Esophagus squamous epithelium (tissue), 5 donors: Measurements from ENCODE around the gene RERGL. TPM values are rescaled to one million over a fixed set of nuclear protein-coding genes. Genes with fewer than 3 reads are reported as not detected.
"Not testable (repeated sequence)": the region's sequence is repeated elsewhere in the genome, so short reads cannot be mapped to it uniquely, and the experiment has no call there.

Source experiments
- DNase-seq: peaks from one replicate; lab custom pipeline; 2025; lab: John Stamatoyannopoulos, UW
- H3K27ac ChIP-seq, 4 donors: fragments of 200-600 bp; sonication (generic); one replicate each; pipeline ENCODE4 v1.5.1; 2016 to 2019; ENCODE audit warnings: mild to moderate bottlenecking in 1 of 4
- H3K27me3 ChIP-seq, 4 donors: fragments of 200-600 bp; sonication (generic); 1 replicate in 3 of 4; 2 replicates in 1 of 4; pipeline versions ENCODE4 v1.5.1 to v1.6.0; 2017 to 2021; ENCODE audit warnings: antibody characterized with exemption in 1 of 4
- H3K36me3 ChIP-seq, 3 donors: fragments of 200-600 bp; sonication (generic); one replicate each; pipeline ENCODE4 v1.5.1; 2016 to 2019
- H3K4me1 ChIP-seq, 3 donors: fragments of 200-600 bp; sonication (generic); one replicate each; pipeline ENCODE4 v1.5.1; 2017 to 2019
- H3K4me3 ChIP-seq, 4 donors: fragments of 200-600 bp; sonication (generic); 1 replicate in 3 of 4; 2 replicates in 1 of 4; pipeline ENCODE4 v1.5.1; 2016 to 2019; ENCODE audit warnings: mild to moderate bottlenecking in 2 of 4, moderate library complexity in 1 of 4
- H3K9me3 ChIP-seq, 3 donors: fragments of 200-600 bp; sonication (generic); one replicate each; pipeline ENCODE4 v1.5.1; 2016 to 2019
- POLR2A ChIP-seq, 4 donors: fragments of 450-650 bp; IDR thresholded peaks; one replicate each; pipeline ENCODE4 v1.6.1; 2017; ENCODE audit warnings: antibody characterized with exemption in 4 of 4, mild to moderate bottlenecking in 4 of 4, moderate library complexity in 3 of 4
- WGBS, 2 donors: methylation state at CpG; one replicate each; pipeline ENCODE4 v1.1.5; 2018; 5-methylcytosine and 5-hydroxymethylcytosine counted together
- intact Hi-C: fragments of 100-400 bp; cut with DNase I; formaldehyde crosslinking; loops from one replicate; pipeline ENCODE4 v1.15.0; 2022
- total RNA-seq, 4 donors: library from RNA; depleted of rRNA; stranded (reverse); fragments of >200 nt; gene quantifications; one replicate each; pipeline ENCODE4 v1.1.0, GENCODE V29; 2016
- TF ChIP-seq, protein P1 (sequence below), 6 experiments: fragments of 450-650 bp in 4 of 6; fragments of 200-600 bp in 2 of 6; sonication (generic) in 2 of 6; IDR thresholded peaks; one replicate each; pipeline ENCODE4 v1.5.1; 2016 to 2019; ENCODE audit warnings: antibody characterized with exemption in 6 of 6, mild to moderate bottlenecking in 4 of 6, moderate library complexity in 4 of 6
- donor health status: DM: yes; HTN: yes; CAD: no.

Gene RERGL
- total RNA-seq, 4 donors from 2014 or later = 0.48 to 6.0 (median 4.4) TPM; not detected in 1

DNA sequence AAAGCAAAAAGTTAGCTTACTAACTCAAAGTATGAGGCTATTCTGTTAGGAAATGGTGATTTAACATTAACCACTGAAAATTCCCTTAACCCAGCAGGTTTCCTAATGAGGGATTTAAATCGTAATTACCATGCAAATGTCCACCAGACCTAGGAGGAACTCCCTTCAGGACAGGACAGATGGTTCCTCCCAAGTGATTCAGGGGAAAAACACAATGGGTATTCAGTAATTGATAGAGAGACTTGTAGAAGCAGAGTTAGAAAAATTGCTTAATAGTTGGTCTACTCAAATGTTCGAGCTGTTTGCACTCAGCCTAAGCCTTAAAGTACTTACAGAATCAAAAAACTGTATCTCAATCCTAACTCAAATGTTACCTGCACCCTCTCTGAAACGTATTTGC, 21.6 kb downstream of the RERGL start:
- no peaks in the 10 kb centered on the region for H3K9me3 ChIP-seq
- H3K4me1 ChIP-seq = no peaks in the 10 kb centered on the region
- no peaks in the 10 kb centered on the region for H3K27me3 ChIP-seq
- H3K4me3 ChIP-seq = no peak overlapping the region
- no peak for TF ChIP-seq POLR2A (IDR thresholded peaks at IDR 0.05)
- TF ChIP-seq, protein P1, sequence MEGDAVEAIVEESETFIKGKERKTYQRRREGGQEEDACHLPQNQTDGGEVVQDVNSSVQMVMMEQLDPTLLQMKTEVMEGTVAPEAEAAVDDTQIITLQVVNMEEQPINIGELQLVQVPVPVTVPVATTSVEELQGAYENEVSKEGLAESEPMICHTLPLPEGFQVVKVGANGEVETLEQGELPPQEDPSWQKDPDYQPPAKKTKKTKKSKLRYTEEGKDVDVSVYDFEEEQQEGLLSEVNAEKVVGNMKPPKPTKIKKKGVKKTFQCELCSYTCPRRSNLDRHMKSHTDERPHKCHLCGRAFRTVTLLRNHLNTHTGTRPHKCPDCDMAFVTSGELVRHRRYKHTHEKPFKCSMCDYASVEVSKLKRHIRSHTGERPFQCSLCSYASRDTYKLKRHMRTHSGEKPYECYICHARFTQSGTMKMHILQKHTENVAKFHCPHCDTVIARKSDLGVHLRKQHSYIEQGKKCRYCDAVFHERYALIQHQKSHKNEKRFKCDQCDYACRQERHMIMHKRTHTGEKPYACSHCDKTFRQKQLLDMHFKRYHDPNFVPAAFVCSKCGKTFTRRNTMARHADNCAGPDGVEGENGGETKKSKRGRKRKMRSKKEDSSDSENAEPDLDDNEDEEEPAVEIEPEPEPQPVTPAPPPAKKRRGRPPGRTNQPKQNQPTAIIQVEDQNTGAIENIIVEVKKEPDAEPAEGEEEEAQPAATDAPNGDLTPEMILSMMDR (IDR thresholded peaks at IDR 0.05) = no peak
- intact Hi-C loops = no loop called here
- WGBS, 2 donors = 39 to 47% methylated on average over 3 of the region's 3 CpGs
- DNase-seq = no peak
- H3K36me3 ChIP-seq = no peaks in the 10 kb centered on the region
- H3K27ac ChIP-seq = no peak overlapping the region

DNA sequence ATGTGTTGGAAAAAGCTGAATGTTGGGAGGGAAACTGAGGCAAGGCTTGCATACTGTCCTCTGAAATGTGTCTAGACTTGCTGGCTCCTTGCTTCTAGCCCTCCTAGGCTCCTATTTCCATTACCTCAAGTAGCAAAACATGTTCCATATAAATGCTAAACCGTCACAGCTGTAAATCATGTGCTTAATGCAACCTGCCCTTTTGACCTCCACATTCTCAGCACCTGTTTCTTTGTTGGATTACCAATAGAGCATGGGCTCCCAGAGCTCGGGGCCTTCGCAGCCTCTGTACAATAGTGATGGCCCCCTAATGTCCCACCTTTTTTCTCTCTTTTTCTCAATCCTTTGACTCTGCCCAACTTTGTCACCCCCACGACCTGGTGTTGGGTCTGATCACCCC, 23.3 kb downstream of the RERGL start:
- 30 to 42% methylated on average over 4 of the region's 4 CpGs for WGBS, 2 donors
- intact Hi-C loops = no loop called here
- TF ChIP-seq, protein P1 (IDR thresholded peaks at IDR 0.05) = no peak

DNA sequence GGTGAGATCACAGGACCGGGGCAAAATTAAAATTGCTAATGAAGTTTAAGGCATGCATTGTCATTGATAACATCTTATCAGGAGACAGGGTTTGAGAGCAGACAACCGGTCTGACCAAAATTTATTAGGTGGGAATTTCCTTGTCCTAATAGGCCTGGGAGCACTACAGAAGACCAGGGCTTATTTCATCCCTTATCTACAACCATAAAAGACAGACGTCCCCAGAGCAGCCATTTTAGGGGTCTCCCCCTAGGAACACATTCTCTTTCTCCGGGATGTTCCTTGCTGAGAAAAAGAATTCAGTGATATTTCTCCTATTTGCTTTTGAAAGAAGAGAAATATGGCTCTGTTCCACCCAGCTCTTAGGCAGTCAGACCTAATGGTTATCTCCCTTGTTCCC, 27.1 kb downstream of the RERGL start:
- H3K9me3 ChIP-seq, H3K4me3 ChIP-seq, H3K27me3 ChIP-seq, DNase-seq, H3K27ac ChIP-seq, H3K4me1 ChIP-seq, intact Hi-C loops, H3K36me3 ChIP-seq: not testable (repeated sequence)
- 78 to 82% methylated on average over 4 of the region's 4 CpGs for WGBS, 2 donors

More for the DNA sequence above, 23.3 kb downstream of the RERGL start:
- H3K4me3 ChIP-seq = no peak overlapping the region
- no peaks in the 10 kb centered on the region for H3K4me1 ChIP-seq
- peaks cover 0 to 5% (median 0%) of the 10 kb centered on the region in 3 donors for H3K9me3 ChIP-seq
- no peak for DNase-seq
- no peak overlapping the region for H3K27ac ChIP-seq
- no peaks in the 10 kb centered on the region for H3K36me3 ChIP-seq
- H3K27me3 ChIP-seq = no peaks in the 10 kb centered on the region

DNA sequence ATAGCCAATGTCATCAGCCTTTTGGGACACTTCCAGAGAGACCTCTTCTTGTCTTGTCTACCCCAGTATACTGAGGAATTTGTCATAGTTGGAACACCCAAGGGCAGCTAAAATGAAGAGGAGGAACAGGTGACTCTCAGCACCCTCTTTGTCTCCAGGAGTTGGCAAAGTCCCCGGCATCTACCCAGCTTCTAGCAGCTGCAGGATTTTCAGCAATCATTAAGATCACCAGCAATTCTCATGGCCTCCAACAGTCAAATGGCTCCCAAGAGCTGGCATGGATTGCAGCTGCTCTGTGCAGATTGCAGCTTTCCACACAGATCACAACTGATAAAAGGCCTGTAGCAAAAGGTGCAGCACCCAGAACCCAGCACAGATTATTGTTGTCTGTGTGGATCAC, 32.9 kb downstream of the RERGL start:
- H3K27me3 ChIP-seq = no peaks in the 10 kb centered on the region
- TF ChIP-seq, protein P1 (IDR thresholded peaks at IDR 0.05) = no peak
- TF ChIP-seq POLR2A (IDR thresholded peaks at IDR 0.05) = no peak
- H3K4me1 ChIP-seq = no peaks in the 10 kb centered on the region
- H3K27ac ChIP-seq = no peak overlapping the region
- intact Hi-C loops = no loop called here
- H3K9me3 ChIP-seq = peaks cover 0 to 7% (median 0%) of the 10 kb centered on the region in 3 donors
- H3K4me3 ChIP-seq = no peak overlapping the region
- DNase-seq = no peak
- H3K36me3 ChIP-seq = no peaks in the 10 kb centered on the region
- 71 to 100% methylated on average over 1 of the region's 1 CpG for WGBS, 2 donors

DNA sequence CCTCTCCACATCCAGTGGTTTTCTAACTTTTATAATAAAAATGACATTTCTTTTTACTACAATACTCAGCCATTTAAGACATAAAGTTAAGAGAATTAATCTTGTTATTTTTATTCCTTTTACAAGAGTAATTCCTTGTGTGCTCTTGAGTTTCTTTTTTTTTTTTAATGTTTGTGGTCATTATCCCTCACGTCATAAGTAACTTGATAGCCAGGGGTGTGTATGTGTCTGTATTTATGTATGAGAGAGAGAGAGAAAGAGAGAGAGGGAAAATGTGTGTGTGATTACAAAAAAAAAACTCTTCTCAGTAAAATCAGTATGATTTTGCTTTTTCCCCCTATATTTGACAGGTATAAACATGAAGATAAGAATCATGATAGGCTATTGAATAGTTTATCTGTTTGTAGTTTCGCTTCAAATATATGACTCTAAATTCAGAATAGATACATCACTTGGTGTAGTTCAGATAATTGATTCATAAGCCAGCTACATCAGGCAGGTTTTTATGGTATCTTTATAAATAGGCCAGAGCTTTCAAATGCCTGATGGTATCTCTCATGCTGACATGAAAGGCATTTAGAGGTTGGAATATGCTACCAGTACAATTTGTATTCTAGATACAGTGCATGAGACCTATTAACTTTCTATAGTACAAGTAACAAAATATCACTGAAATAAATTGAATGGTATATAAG, 34.9 kb downstream of the RERGL start:
- H3K27me3 ChIP-seq = no peaks in the 10 kb centered on the region
- TF ChIP-seq, protein P1 (IDR thresholded peaks at IDR 0.05) = no peak
- no peak for TF ChIP-seq POLR2A (IDR thresholded peaks at IDR 0.05)
- intact Hi-C loops = no loop called here
- no peak for DNase-seq
- WGBS, 2 donors = 46 to 52% methylated on average over 2 of the region's 2 CpGs
- no peak overlapping the region for H3K27ac ChIP-seq
- no peaks in the 10 kb centered on the region for H3K36me3 ChIP-seq
- H3K4me3 ChIP-seq = no peak overlapping the region
- peaks cover 0 to 7% (median 0%) of the 10 kb centered on the region in 3 donors for H3K9me3 ChIP-seq
- H3K4me1 ChIP-seq = no peaks in the 10 kb centered on the region
